ENCODE measurements around the gene PRDX2. TPM values are rescaled to one million over a fixed set of nuclear protein-coding genes. Genes with fewer than 3 reads are reported as not detected.

The PRDX2 gene
- total RNA-seq, 1 donor from 2014 or later, result 190 TPM

Small RNA genes lying within 50 kb of the gene (microRNA-seq; reads per million reads assigned to microRNA genes)
- not detected for gene MIR5684 (ENCODE audit: borderline number of aligned reads, borderline replicate concordance)

Small RNA genes lying within 50 kb of the gene (small RNA-seq; reads per million reads assigned to genes)
- gene MIR5684, result not detected

Other genes with a start within 250 kb of the PRDX2 start
- gene ZNF490, start 191.0 kb downstream of the PRDX2 start, total RNA-seq, result 4.9 TPM
- gene ZNF791, start 190.9 kb downstream of the PRDX2 start, total RNA-seq, result 17.9 TPM
- gene MAN2B1, start 135.1 kb downstream of the PRDX2 start, total RNA-seq, result 49.1 TPM
- 8.3 TPM for gene WDR83, start 135.0 kb downstream of the PRDX2 start, total RNA-seq
- gene DHPS, start 119.9 kb downstream of the PRDX2 start, total RNA-seq, result 119 TPM
- not detected for gene GNG14, start 113.8 kb downstream of the PRDX2 start, total RNA-seq
- gene FBXW9, start 105.2 kb downstream of the PRDX2 start, total RNA-seq, result 5.6 TPM
- gene TNPO2, start 77.9 kb downstream of the PRDX2 start, total RNA-seq, result 85.7 TPM
- gene TRIR, start 67.1 kb downstream of the PRDX2 start, total RNA-seq, result 227 TPM
- gene GET3, start 64.3 kb downstream of the PRDX2 start, total RNA-seq, result 59.9 TPM
- gene BEST2, start 50.0 kb downstream of the PRDX2 start, total RNA-seq, result 1.2 TPM
- 65.6 TPM for gene HOOK2, start 26.2 kb downstream of the PRDX2 start, total RNA-seq
- gene JUNB, start 10.3 kb downstream of the PRDX2 start, total RNA-seq, result 1,161 TPM
- gene THSD8, start 269 bp upstream of the PRDX2 start, total RNA-seq, result not detected
- 10.8 TPM for gene RNASEH2A, start 4.8 kb upstream of the PRDX2 start, total RNA-seq
- gene RTBDN, start 32.8 kb upstream of the PRDX2 start, total RNA-seq, result 8.8 TPM
- 1.2 TPM for gene MAST1, start 36.7 kb upstream of the PRDX2 start, total RNA-seq
- gene DNASE2, start 79.6 kb upstream of the PRDX2 start, total RNA-seq, result 23.6 TPM
- gene KLF1, start 85.4 kb upstream of the PRDX2 start, total RNA-seq, result not detected
- 23.6 TPM for gene GCDH, start 89.4 kb upstream of the PRDX2 start, total RNA-seq
- gene SYCE2, start 117.5 kb upstream of the PRDX2 start, total RNA-seq, result not detected
- 44.2 TPM for gene FARSA, start 131.9 kb upstream of the PRDX2 start, total RNA-seq
- gene CALR, start 136.8 kb upstream of the PRDX2 start, total RNA-seq, result 303 TPM
- gene RAD23A, start 144.1 kb upstream of the PRDX2 start, total RNA-seq, result 85.9 TPM
- 80.3 TPM for gene GADD45GIP1, start 155.4 kb upstream of the PRDX2 start, total RNA-seq
- not detected for gene DAND5, start 167.8 kb upstream of the PRDX2 start, total RNA-seq
- 81.8 TPM for gene NFIX, start 193.7 kb upstream of the PRDX2 start, total RNA-seq

Data from vagina (tissue), 2 donors.